Esophagus muscularis mucosa (tissue), 4 donors: ENCODE data around the gene GMDS. TPM values are rescaled to one million over a fixed set of nuclear protein-coding genes. Genes with fewer than 3 reads are reported as not detected.

Experiments used
- DNase-seq: peaks from one replicate; pipeline ENCODE4 v3.0.0-alpha.2; 2017; ENCODE audit errors: extremely low spot score
- H3K27ac ChIP-seq, 4 donors: fragments of 200-600 bp; sonication (generic); replicated peaks in 1 of 4; 1 replicate in 3 of 4; 2 replicates in 1 of 4; pipeline ENCODE4 v1.5.1; 2016 to 2019; ENCODE audit warnings: mild to moderate bottlenecking in 1 of 4
- H3K27me3 ChIP-seq, 4 donors: fragments of 200-600 bp; sonication (generic); one replicate each; pipeline versions ENCODE4 v1.5.1 to v1.6.0; 2016 to 2019
- H3K36me3 ChIP-seq, 4 donors: fragments of 200-600 bp; sonication (generic); one replicate each; pipeline ENCODE4 v1.5.1; 2016 to 2019
- H3K4me1 ChIP-seq, 4 donors: fragments of 200-600 bp; sonication (generic); one replicate each; pipeline ENCODE4 v1.5.1; 2016 to 2019
- H3K4me3 ChIP-seq, 4 donors: fragments of 200-600 bp; sonication (generic); 1 replicate in 2 of 4; 2 replicates in 2 of 4; pipeline ENCODE4 v1.5.1; 2016 to 2019; ENCODE audit warnings: mild to moderate bottlenecking in 4 of 4, moderate library complexity in 1 of 4
- H3K9me3 ChIP-seq, 4 donors: fragments of 200-600 bp; sonication (generic); 1 replicate in 3 of 4; 2 replicates in 1 of 4; pipeline ENCODE4 v1.5.1; 2016 to 2019
- CTCF ChIP-seq, 3 experiments: fragments of 200-600 bp in 2 of 3; fragments of 450-650 bp in 1 of 3; sonication (generic) in 2 of 3; IDR thresholded peaks; one replicate each; pipeline ENCODE4 v1.5.1; 2017 to 2019; ENCODE audit warnings: antibody characterized with exemption in 3 of 3, mild to moderate bottlenecking in 2 of 3, moderate library complexity in 1 of 3
- EP300 ChIP-seq: sonication (generic); formaldehyde crosslinking; IDR thresholded peaks from one replicate; pipeline ENCODE4 v1.6.1; 2017; ENCODE audit warnings: antibody characterized with exemption
- POLR2A ChIP-seq: fragments of 450-650 bp; IDR thresholded peaks from one replicate; pipeline ENCODE4 v1.6.1; 2017; ENCODE audit warnings: antibody characterized with exemption, moderate library complexity, mild to moderate bottlenecking, low read depth
- POLR2AphosphoS5 ChIP-seq, 2 donors: sonication (generic); formaldehyde crosslinking; IDR thresholded peaks; one replicate each; pipeline ENCODE4 v1.6.1; 2017; ENCODE audit warnings: antibody characterized with exemption in 2 of 2
- WGBS: methylation state at CpG from one replicate; pipeline ENCODE4 v1.1.5; 2018; 5-methylcytosine and 5-hydroxymethylcytosine counted together
- intact Hi-C: fragments of 100-400 bp; cut with DNase I; formaldehyde crosslinking; loops from one replicate; pipeline ENCODE4 v1.15.1; 2023
- total RNA-seq, 4 donors: library from RNA; depleted of rRNA; stranded (reverse); fragments of >200 nt; gene quantifications; one replicate each; pipeline versions ENCODE4 v1.1.0 to v1.2.1, GENCODE V29; 2016

GMDS gene
- total RNA-seq, 4 donors from 2014 or later, result 3.6 to 14.1 (median 6.0) TPM

- DNase-seq, result peak; percentile 17
- TF ChIP-seq CTCF (IDR thresholded peaks at IDR 0.05), result no peak
- TF ChIP-seq EP300, result no peak
- Histone ChIP-seq H3K9me3 (no peaks in the 10 kb centered on the region), H3K4me3 (no peak overlapping the region), H3K27me3 (no peaks in the 10 kb centered on the region), H3K4me1 (peaks cover 0 to 5% (median 0%) of the 10 kb centered on the region in 4 donors), H3K36me3 (no peaks in the 10 kb centered on the region), H3K27ac (no peak overlapping the region)
- WGBS, result 97% methylated on average over 4 of the region's 4 CpGs
- intact Hi-C loops, result no loop called here
Observed at GRCh38 chr6:2229039-2229438, 16.4 kb downstream of the GMDS start.

GRCh38 chr6:2228392-2228791, 17.0 kb downstream of the GMDS start:
- H3K4me3 ChIP-seq, result no peak overlapping the region
- H3K27ac ChIP-seq, result no peak overlapping the region
- intact Hi-C loops, result no loop called here
- TF ChIP-seq CTCF (IDR thresholded peaks at IDR 0.05), result no peak
- no peak for TF ChIP-seq EP300
- TF ChIP-seq POLR2A, result no peak
- TF ChIP-seq POLR2AphosphoS5 (IDR thresholded peaks at IDR 0.05), result no peak
- 89% methylated on average over 2 of the region's 2 CpGs for WGBS
- H3K36me3 ChIP-seq, result no peaks in the 10 kb centered on the region
- peaks cover 0 to 5% (median 0%) of the 10 kb centered on the region in 4 donors for H3K4me1 ChIP-seq
- DNase-seq, result no peak
- no peaks in the 10 kb centered on the region for H3K27me3 ChIP-seq
- H3K9me3 ChIP-seq, result no peaks in the 10 kb centered on the region

GRCh38 chr6:2226775-2227174, 18.6 kb downstream of the GMDS start:
- no peak for TF ChIP-seq EP300
- no peak for TF ChIP-seq POLR2AphosphoS5 (IDR thresholded peaks at IDR 0.05)
- TF ChIP-seq POLR2A, result no peak
- TF ChIP-seq CTCF (IDR thresholded peaks at IDR 0.05), result no peak
- Histone ChIP-seq H3K4me1 (peaks cover 0 to 5% (median 2%) of the 10 kb centered on the region in 4 donors), H3K4me3 (no peak overlapping the region), H3K36me3 (no peaks in the 10 kb centered on the region), H3K27ac (no peak overlapping the region), H3K27me3 (no peaks in the 10 kb centered on the region), H3K9me3 (no peaks in the 10 kb centered on the region)
- no peak for DNase-seq
- intact Hi-C loops, result no loop called here
- 89% methylated on average over 2 of the region's 2 CpGs for WGBS

DNA sequence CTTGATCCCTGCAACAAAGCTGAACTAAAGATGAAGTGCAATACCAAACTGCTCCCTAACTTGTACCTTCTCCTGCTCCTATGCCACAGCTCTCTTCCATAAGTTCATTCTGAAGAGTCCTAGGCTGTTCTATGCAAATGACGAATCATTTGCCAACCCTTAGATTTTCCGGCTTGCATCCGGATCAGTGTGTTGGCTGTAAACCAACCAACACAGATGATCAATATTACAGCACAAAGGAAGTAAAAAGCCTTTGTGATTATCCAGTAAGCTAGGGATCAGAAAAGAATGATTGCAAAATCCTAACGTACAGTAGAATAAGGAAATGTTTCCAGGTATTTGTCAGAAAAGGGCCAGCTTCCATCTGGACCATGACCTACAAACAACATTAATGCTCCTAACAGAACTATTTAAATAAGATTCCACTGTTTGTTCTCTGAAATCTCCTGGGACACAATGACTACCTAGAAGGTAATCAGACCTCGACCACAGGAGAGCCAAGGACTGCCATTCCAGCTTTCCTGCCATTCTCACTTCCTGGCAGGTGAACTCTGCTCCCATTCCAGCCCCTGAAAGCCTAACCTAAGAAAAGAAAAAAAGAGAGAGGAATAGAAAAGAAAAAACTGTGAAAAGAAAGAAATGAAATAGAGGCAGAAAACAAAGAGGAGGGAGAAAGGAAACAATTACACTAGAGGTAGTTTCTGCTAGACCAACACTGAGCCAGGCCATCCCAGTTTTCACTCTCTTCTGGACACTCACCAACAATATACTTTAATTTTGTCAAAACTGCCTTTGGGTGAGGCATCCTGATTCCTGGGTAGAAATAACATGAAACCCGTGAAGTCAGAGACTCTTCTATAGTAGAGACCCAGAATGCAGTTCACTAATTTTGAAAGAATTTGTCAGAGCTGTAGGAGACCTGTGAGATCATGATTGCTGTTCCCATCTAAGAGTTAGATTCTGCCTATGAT, 19.7 kb downstream of the GMDS start:
- intact Hi-C loops, result no loop called here
- 71% methylated on average over 6 of the region's 6 CpGs for WGBS
- H3K27ac ChIP-seq, result no peak overlapping the region
- no peaks in the 10 kb centered on the region for H3K27me3 ChIP-seq
- no peak for DNase-seq
- no peaks in the 10 kb centered on the region for H3K9me3 ChIP-seq
- no peaks in the 10 kb centered on the region for H3K36me3 ChIP-seq
- H3K4me1 ChIP-seq, result peaks cover 0 to 5% (median 0%) of the 10 kb centered on the region in 4 donors
- TF ChIP-seq POLR2AphosphoS5 (IDR thresholded peaks at IDR 0.05) (no peak), EP300 (no peak), POLR2A (no peak), CTCF (IDR thresholded peaks at IDR 0.05) (no peak)
- H3K4me3 ChIP-seq, result no peak overlapping the region
